Liver (tissue), 9 donors: ENCODE data around the gene MYO1F. TPM values are rescaled to one million over a fixed set of nuclear protein-coding genes. Genes with fewer than 3 reads are reported as not detected.

Experiments used
- DNase-seq: peaks from one replicate; pipeline ENCODE4 v3.0.0-alpha.2; 2017; ENCODE audit warnings: low spot score
- H3K27ac ChIP-seq, 2 donors: one replicate each; pipeline ENCODE4 v1.7.0; 2013; ENCODE audit warnings: inconsistent platforms in 2 of 2, low read length in 2 of 2, control low read depth in 1 of 2, low read depth in 1 of 2, mild to moderate bottlenecking in 1 of 2
- H3K27me3 ChIP-seq, 4 donors: one replicate each; pipeline versions ENCODE4 v1.6.1 to v1.7.0; 2013; ENCODE audit warnings: low read length in 3 of 4, inconsistent platforms in 1 of 4, mild to moderate bottlenecking in 1 of 4, moderate library complexity in 1 of 4; ENCODE audit not compliant: control insufficient read depth in 4 of 4, insufficient read depth in 4 of 4
- H3K36me3 ChIP-seq, 4 donors: one replicate each; pipeline versions ENCODE4 v1.6.1 to v1.7.0; 2013; ENCODE audit warnings: low read length in 3 of 4, mild to moderate bottlenecking in 3 of 4, low read depth in 1 of 4, moderate library complexity in 1 of 4; ENCODE audit not compliant: control insufficient read depth in 4 of 4, insufficient read depth in 3 of 4
- H3K4me1 ChIP-seq, 4 donors: one replicate each; pipeline versions ENCODE4 v1.6.1 to v1.7.0; 2013; ENCODE audit warnings: low read length in 3 of 4, mild to moderate bottlenecking in 3 of 4, moderate library complexity in 1 of 4; ENCODE audit not compliant: control insufficient read depth in 4 of 4, insufficient read depth in 4 of 4
- H3K4me3 ChIP-seq, 3 donors: one replicate each; pipeline versions ENCODE4 v1.6.1 to v1.7.0; 2013; ENCODE audit warnings: low read length in 3 of 3, control low read depth in 1 of 3, low read depth in 1 of 3, mild to moderate bottlenecking in 1 of 3
- H3K9ac ChIP-seq, 2 donors: one replicate each; pipeline ENCODE4 v1.7.0; 2013; ENCODE audit warnings: low read length in 2 of 2, mild to moderate bottlenecking in 2 of 2, moderate library complexity in 2 of 2, control low read depth in 1 of 2, low read depth in 1 of 2
- H3K9me3 ChIP-seq, 4 donors: one replicate each; pipeline versions ENCODE4 v1.6.1 to v1.7.0; 2013; ENCODE audit warnings: low read length in 3 of 4; ENCODE audit not compliant: control insufficient read depth in 4 of 4
- EGR1 ChIP-seq, 2 donors: IDR thresholded peaks; 2 replicates each; pipeline ENCODE4 v1.6.1; 2016 to 2018; ENCODE audit warnings: antibody characterized with exemption in 2 of 2, low read depth in 2 of 2
- FOXA1 ChIP-seq: IDR thresholded peaks from 2 replicates; pipeline ENCODE4 v1.6.1; 2016; ENCODE audit warnings: antibody characterized with exemption
- FOXA2 ChIP-seq: IDR thresholded peaks from 2 replicates; pipeline ENCODE4 v1.6.1; 2016; ENCODE audit warnings: antibody characterized with exemption
- GABPA ChIP-seq, 2 donors: IDR thresholded peaks in 1 of 2; conservative IDR thresholded peaks in 1 of 2; 2 replicates each; pipeline ENCODE4 v1.6.1; 2016; ENCODE audit warnings: antibody characterized with exemption in 2 of 2, mild to moderate bottlenecking in 1 of 2, moderate library complexity in 1 of 2
- HNF4A ChIP-seq, 2 donors: conservative IDR thresholded peaks; 2 replicates each; pipeline ENCODE4 v1.6.1; 2016; ENCODE audit warnings: antibody characterized with exemption in 2 of 2, mild to moderate bottlenecking in 2 of 2
- HNF4G ChIP-seq: IDR thresholded peaks from 2 replicates; pipeline ENCODE4 v1.6.1; 2016; ENCODE audit warnings: antibody characterized with exemption
- JUND ChIP-seq, 2 donors: IDR thresholded peaks; 2 replicates each; pipeline ENCODE4 v1.6.1; 2016; ENCODE audit warnings: antibody characterized with exemption in 2 of 2
- MAX ChIP-seq: IDR thresholded peaks from 2 replicates; pipeline ENCODE4 v1.6.1; 2016; ENCODE audit warnings: antibody characterized with exemption
- NR2F2 ChIP-seq: IDR thresholded peaks from 2 replicates; pipeline ENCODE4 v1.6.1; 2016; ENCODE audit warnings: antibody characterized with exemption
- RAD21 ChIP-seq, 2 donors: IDR thresholded peaks; 2 replicates each; pipeline ENCODE4 v1.6.1; 2016; ENCODE audit warnings: antibody characterized with exemption in 2 of 2, mild to moderate bottlenecking in 2 of 2
- RXRA ChIP-seq, 2 donors: IDR thresholded peaks; 2 replicates each; pipeline ENCODE4 v1.6.1; 2017 to 2018; ENCODE audit warnings: antibody characterized with exemption in 2 of 2, mild to moderate bottlenecking in 1 of 2
- SP1 ChIP-seq: IDR thresholded peaks from 2 replicates; pipeline ENCODE4 v1.6.1; 2018; ENCODE audit warnings: antibody characterized with exemption, mild to moderate bottlenecking
- TAF1 ChIP-seq: conservative IDR thresholded peaks from 2 replicates; pipeline ENCODE4 v1.6.1; 2016; ENCODE audit warnings: antibody characterized with exemption, mild to moderate bottlenecking
- YY1 ChIP-seq: IDR thresholded peaks from 2 replicates; pipeline ENCODE4 v1.6.1; 2016; ENCODE audit warnings: antibody characterized with exemption, mild to moderate bottlenecking
- WGBS: extraction: QIAGEN DNeasy Blood & Tissue Kit; methylation state at CpG from one replicate; pipeline ENCODE4 v1.1.7; 2013; 5-methylcytosine and 5-hydroxymethylcytosine counted together
- polyA plus RNA-seq, 2 donors: library from polyadenylated mRNA; stranded (reverse) in 1 of 2; unstranded in 1 of 2; fragments of 200-250 nt in 1 of 2; fragments of >200 nt in 1 of 2; fragmentation: Nextera tagmentation in 1 of 2; extraction: Ambion mirVana in 1 of 2; gene quantifications; one replicate each; pipeline versions ENCODE4 v1.2.1 to v1.2.3, GENCODE V29; 2013 to 2015
- total RNA-seq, 2 donors: library from RNA; depleted of rRNA; stranded (reverse); fragments of >200 nt; gene quantifications; one replicate each; pipeline ENCODE4 v1.2.3, GENCODE V29; 2014
- TF ChIP-seq, protein P1 (sequence below): fragments of 150-350 bp; IDR thresholded peaks from 2 replicates; pipeline ENCODE4 v1.5.1; 2017; ENCODE audit warnings: improper control_type of control experiment, low read depth, low read length; ENCODE audit not compliant: missing input control
- TF ChIP-seq, protein P2 (sequence below): IDR thresholded peaks from 2 replicates; pipeline ENCODE4 v1.6.1; 2016; ENCODE audit warnings: antibody characterized with exemption
- TF ChIP-seq, protein P3 (sequence below): IDR thresholded peaks from 2 replicates; pipeline ENCODE4 v1.6.1; 2016; ENCODE audit warnings: antibody characterized with exemption
- TF ChIP-seq, protein P4 (sequence below): IDR thresholded peaks from 2 replicates; pipeline ENCODE4 v1.6.1; 2016; ENCODE audit warnings: antibody characterized with exemption, mild to moderate bottlenecking
- donor health status: healthy.
- donor health status: healthy.
- donor health status: healthy.
- donor health status: healthy.
- donor health status: healthy.

The MYO1F gene
- total and polyA plus RNA-seq, 4 donors = 6.1 to 20.4 (median 12.0) TPM

DNA sequence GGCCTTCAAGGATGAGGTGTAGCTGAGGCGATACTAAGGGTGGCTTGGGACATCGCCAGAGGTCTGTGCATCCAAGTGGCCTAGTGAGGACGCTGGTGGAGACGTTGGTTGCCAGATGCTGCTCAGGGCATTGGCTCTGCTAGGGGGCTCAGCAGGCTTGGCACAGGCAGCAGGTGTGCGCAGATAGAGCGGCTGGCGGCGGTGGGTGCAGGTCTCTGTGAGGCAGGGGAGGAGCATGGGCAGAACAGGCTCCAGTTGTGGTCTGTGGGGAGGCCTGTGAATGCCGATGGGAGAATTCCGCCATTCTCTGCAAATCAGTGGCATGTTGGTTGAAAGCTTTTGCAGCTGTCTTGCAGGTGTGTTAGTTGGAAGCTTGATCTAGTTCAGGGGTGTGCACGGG lies 96.0 kb downstream of the MYO1F start:
- no peak for DNase-seq
- Histone ChIP-seq H3K27me3 (no peaks in the 10 kb centered on the region), H3K27ac (no peak overlapping the region), H3K9me3 (no peaks in the 10 kb centered on the region), H3K4me3 (no peak overlapping the region), H3K9ac (no peak overlapping the region), H3K4me1 (no peaks in the 10 kb centered on the region), H3K36me3 (peaks cover 16 to 78% (median 50%) of the 10 kb centered on the region in 4 donors)
- WGBS = 81% methylated on average over 11 of the region's 11 CpGs
- TF ChIP-seq TAF1 (no peak), EGR1 (IDR thresholded peaks at IDR 0.05; ENCODE audit: low read depth in 2 of 2) (no peak), NR2F2 (no peak), GABPA (IDR thresholded peaks at IDR 0.05 in 1 of 2, conservative IDR thresholded peaks at IDR 0.05 in 1 of 2) (no peak), YY1 (no peak), MAX (no peak), RAD21 (IDR thresholded peaks at IDR 0.05) (no peak), FOXA1 (no peak), SP1 (no peak), JUND (IDR thresholded peaks at IDR 0.05) (no peak), RXRA (IDR thresholded peaks at IDR 0.05) (no peak), HNF4G (no peak)
- TF ChIP-seq, protein P1, sequence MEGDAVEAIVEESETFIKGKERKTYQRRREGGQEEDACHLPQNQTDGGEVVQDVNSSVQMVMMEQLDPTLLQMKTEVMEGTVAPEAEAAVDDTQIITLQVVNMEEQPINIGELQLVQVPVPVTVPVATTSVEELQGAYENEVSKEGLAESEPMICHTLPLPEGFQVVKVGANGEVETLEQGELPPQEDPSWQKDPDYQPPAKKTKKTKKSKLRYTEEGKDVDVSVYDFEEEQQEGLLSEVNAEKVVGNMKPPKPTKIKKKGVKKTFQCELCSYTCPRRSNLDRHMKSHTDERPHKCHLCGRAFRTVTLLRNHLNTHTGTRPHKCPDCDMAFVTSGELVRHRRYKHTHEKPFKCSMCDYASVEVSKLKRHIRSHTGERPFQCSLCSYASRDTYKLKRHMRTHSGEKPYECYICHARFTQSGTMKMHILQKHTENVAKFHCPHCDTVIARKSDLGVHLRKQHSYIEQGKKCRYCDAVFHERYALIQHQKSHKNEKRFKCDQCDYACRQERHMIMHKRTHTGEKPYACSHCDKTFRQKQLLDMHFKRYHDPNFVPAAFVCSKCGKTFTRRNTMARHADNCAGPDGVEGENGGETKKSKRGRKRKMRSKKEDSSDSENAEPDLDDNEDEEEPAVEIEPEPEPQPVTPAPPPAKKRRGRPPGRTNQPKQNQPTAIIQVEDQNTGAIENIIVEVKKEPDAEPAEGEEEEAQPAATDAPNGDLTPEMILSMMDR = no peak
- TF ChIP-seq, protein P2, sequence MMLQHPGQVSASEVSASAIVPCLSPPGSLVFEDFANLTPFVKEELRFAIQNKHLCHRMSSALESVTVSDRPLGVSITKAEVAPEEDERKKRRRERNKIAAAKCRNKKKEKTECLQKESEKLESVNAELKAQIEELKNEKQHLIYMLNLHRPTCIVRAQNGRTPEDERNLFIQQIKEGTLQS = no peak
- TF ChIP-seq, protein P3, sequence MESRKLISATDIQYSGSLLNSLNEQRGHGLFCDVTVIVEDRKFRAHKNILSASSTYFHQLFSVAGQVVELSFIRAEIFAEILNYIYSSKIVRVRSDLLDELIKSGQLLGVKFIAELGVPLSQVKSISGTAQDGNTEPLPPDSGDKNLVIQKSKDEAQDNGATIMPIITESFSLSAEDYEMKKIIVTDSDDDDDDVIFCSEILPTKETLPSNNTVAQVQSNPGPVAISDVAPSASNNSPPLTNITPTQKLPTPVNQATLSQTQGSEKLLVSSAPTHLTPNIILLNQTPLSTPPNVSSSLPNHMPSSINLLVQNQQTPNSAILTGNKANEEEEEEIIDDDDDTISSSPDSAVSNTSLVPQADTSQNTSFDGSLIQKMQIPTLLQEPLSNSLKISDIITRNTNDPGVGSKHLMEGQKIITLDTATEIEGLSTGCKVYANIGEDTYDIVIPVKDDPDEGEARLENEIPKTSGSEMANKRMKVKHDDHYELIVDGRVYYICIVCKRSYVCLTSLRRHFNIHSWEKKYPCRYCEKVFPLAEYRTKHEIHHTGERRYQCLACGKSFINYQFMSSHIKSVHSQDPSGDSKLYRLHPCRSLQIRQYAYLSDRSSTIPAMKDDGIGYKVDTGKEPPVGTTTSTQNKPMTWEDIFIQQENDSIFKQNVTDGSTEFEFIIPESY = no peak

DNA sequence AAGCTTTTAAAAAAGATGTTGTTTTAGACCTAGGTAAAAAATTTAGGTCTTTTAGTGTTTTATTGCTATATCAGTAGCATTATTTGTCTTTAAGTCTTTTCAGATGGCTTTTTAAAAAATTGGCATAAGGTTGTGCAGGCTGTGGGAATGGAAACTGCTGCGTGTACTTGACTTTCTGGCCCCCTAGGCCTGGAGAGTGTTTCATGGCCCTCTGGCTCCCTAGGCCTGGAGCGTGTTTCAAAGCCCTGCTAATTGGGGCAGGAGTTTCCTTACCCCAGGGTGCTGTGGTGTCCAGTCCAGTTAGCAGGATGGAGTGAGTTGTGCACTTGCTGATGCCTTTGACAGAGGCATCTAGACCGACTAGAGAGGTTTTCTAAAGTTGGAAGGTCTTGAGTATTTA lies 98.6 kb downstream of the MYO1F start:
- Histone ChIP-seq H3K9me3 (no peaks in the 10 kb centered on the region), H3K4me3 (no peak overlapping the region), H3K27ac (no peak overlapping the region), H3K9ac (no peak overlapping the region), H3K27me3 (no peaks in the 10 kb centered on the region), H3K36me3 (peaks cover 11 to 78% (median 52%) of the 10 kb centered on the region in 4 donors), H3K4me1 (no peaks in the 10 kb centered on the region)
- WGBS = 81% methylated on average over 3 of the region's 3 CpGs
- no peak for DNase-seq
- no peak for TF ChIP-seq RXRA (IDR thresholded peaks at IDR 0.05)
- no peak for TF ChIP-seq RAD21 (IDR thresholded peaks at IDR 0.05)
- no peak for TF ChIP-seq NR2F2
- no peak for TF ChIP-seq HNF4G
- no peak for TF ChIP-seq FOXA2
- no peak for TF ChIP-seq TAF1
- no peak for TF ChIP-seq YY1
- TF ChIP-seq GABPA (IDR thresholded peaks at IDR 0.05 in 1 of 2, conservative IDR thresholded peaks at IDR 0.05 in 1 of 2) = no peak
- TF ChIP-seq, protein P3 = no peak
- no peak for TF ChIP-seq FOXA1
- TF ChIP-seq MAX = no peak
- no peak for TF ChIP-seq SP1
- TF ChIP-seq, protein P4, sequence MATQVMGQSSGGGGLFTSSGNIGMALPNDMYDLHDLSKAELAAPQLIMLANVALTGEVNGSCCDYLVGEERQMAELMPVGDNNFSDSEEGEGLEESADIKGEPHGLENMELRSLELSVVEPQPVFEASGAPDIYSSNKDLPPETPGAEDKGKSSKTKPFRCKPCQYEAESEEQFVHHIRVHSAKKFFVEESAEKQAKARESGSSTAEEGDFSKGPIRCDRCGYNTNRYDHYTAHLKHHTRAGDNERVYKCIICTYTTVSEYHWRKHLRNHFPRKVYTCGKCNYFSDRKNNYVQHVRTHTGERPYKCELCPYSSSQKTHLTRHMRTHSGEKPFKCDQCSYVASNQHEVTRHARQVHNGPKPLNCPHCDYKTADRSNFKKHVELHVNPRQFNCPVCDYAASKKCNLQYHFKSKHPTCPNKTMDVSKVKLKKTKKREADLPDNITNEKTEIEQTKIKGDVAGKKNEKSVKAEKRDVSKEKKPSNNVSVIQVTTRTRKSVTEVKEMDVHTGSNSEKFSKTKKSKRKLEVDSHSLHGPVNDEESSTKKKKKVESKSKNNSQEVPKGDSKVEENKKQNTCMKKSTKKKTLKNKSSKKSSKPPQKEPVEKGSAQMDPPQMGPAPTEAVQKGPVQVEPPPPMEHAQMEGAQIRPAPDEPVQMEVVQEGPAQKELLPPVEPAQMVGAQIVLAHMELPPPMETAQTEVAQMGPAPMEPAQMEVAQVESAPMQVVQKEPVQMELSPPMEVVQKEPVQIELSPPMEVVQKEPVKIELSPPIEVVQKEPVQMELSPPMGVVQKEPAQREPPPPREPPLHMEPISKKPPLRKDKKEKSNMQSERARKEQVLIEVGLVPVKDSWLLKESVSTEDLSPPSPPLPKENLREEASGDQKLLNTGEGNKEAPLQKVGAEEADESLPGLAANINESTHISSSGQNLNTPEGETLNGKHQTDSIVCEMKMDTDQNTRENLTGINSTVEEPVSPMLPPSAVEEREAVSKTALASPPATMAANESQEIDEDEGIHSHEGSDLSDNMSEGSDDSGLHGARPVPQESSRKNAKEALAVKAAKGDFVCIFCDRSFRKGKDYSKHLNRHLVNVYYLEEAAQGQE = no peak
- TF ChIP-seq EGR1 (IDR thresholded peaks at IDR 0.05; ENCODE audit: low read depth in 2 of 2) = no peak
- TF ChIP-seq, protein P2 = no peak
- TF ChIP-seq HNF4A (conservative IDR thresholded peaks at IDR 0.05) = no peak
